DOHH2 (cell line): Measurements from ENCODE around the gene NCBP3.
A peak's percentile ranks its signal among the peaks of the same experiment; 100 is the strongest.

Experiments used
- H3F3A ChIP-seq: fragments of 200-600 bp; sonication (generic), shearing (Covaris generic); 2 replicates; pipeline ENCODE4 v1.6.0; 2016; ENCODE audit warnings: antibody characterized with exemption, mild to moderate bottlenecking; ENCODE audit not compliant: control insufficient read depth, insufficient read depth
- H3K27ac ChIP-seq: fragments of 200-600 bp; sonication (generic); 2 replicates; pipeline ENCODE4 v1.5.1; 2014; ENCODE audit warnings: low read depth, mild to moderate bottlenecking, low read length, moderate library complexity
- H3K27me3 ChIP-seq: fragments of 200-600 bp; sonication (generic); 2 replicates; pipeline ENCODE4 v1.6.1; 2014; ENCODE audit warnings: mild to moderate bottlenecking, low read length, mixed read lengths; ENCODE audit not compliant: control insufficient read depth
- H3K36me3 ChIP-seq: fragments of 200-600 bp; sonication (generic); 2 replicates; pipeline ENCODE4 v1.6.1; 2014; ENCODE audit warnings: mild to moderate bottlenecking, low read length, moderate library complexity, mixed read lengths; ENCODE audit not compliant: control insufficient read depth
- H3K4me1 ChIP-seq: fragments of 200-600 bp; sonication (generic); 2 replicates; pipeline ENCODE4 v1.6.1; 2014; ENCODE audit warnings: mild to moderate bottlenecking, low read length, mixed read lengths; ENCODE audit not compliant: control insufficient read depth
- H3K4me2 ChIP-seq: fragments of 200-600 bp; sonication (generic); 2 replicates; pipeline ENCODE4 v1.6.0; 2014; ENCODE audit warnings: mild to moderate bottlenecking, low read length, moderate library complexity
- H3K4me3 ChIP-seq: fragments of 200-600 bp; sonication (generic); 2 replicates; pipeline ENCODE4 v1.5.1; 2014; ENCODE audit warnings: mild to moderate bottlenecking, low read length, mixed read lengths
- H3K79me2 ChIP-seq: fragments of 200-600 bp; sonication (generic); 2 replicates; pipeline ENCODE4 v1.6.1; 2014; ENCODE audit warnings: mild to moderate bottlenecking, low read length, mixed read lengths; ENCODE audit not compliant: control insufficient read depth
- H3K9me2 ChIP-seq: fragments of 200-600 bp; sonication (generic); replicated peaks from 2 replicates; pipeline ENCODE4 v1.6.1; 2014; ENCODE audit warnings: mild to moderate bottlenecking, low read length, mixed read lengths; ENCODE audit not compliant: control insufficient read depth
- H3K9me3 ChIP-seq: fragments of 200-600 bp; sonication (generic); 2 replicates; pipeline ENCODE4 v1.6.1; 2014; ENCODE audit warnings: antibody characterized with exemption, low read length, mixed read lengths; ENCODE audit not compliant: control insufficient read depth, insufficient read depth
- H4K20me1 ChIP-seq: fragments of 200-600 bp; sonication (generic); 2 replicates; pipeline ENCODE4 v1.6.0; 2014; ENCODE audit warnings: low read depth, mild to moderate bottlenecking, antibody characterized with exemption, low read length, moderate library complexity; ENCODE audit not compliant: control insufficient read depth, insufficient read depth
- CTCF ChIP-seq: fragments of 200-600 bp; sonication (generic); IDR thresholded peaks from one replicate; pipeline ENCODE4 v1.5.1; 2014; ENCODE audit warnings: antibody characterized with exemption, mild to moderate bottlenecking, low read depth, low read length; ENCODE audit not compliant: poor library complexity, severe bottlenecking
- EZH2phosphoT487 ChIP-seq: fragments of 200-600 bp; sonication (generic); IDR thresholded peaks from 2 replicates; pipeline ENCODE4 v1.6.1; 2017; ENCODE audit warnings: borderline replicate concordance, mild to moderate bottlenecking, antibody characterized with exemption, low read length, moderate library complexity, mixed read lengths

Gene NCBP3

DNA sequence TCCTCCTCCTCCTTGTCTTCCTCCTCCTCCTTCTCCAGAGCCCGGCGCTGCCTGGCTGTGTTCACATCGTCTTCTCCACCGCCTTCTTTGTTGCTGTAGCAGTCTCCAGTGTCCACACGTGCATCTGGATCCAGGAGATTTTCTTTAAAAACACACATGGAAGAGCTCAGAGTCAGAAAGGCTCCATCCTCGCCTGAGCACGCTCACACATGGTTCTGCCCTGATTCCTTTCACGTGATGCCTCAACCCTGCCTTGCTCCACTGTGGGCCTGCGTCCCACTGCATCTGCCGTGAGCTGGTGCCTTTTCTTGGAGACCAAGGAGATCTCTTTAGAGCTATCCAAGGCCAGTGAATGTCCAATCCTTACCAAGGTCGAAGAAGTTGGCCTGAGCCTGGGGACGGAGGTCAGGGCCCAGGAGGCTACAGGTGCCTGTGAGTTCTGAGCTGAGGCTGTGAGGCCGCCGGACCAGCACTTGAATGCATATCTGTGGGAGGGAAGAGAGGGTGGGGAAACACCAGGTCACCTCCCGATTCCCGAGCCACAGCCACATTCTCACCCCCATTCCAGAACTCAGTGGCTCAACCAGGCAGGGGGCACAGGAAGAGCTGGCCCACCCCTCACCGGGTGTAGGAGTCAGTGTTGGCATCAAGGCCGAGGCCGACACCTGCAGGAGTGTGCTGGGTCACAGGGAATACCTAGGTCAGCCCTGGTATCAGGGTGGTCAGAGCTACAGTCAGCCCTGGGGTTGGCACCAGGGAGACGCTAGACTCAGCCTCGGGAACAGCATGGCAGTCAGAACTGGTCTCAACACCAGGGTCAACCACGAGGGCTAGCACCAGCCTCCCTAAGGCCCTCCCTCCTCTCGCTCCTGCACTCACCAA, 84.8 kb downstream of the NCBP3 start:
- no peaks in the 10 kb centered on the region for H3K27me3 ChIP-seq
- no peak for TF ChIP-seq CTCF
- H4K20me1 ChIP-seq, result no peaks in the 10 kb centered on the region
- peaks cover 27% of the 10 kb centered on the region for H3K4me1 ChIP-seq
- H3K27ac ChIP-seq, result no peak overlapping the region
- no peaks in the 10 kb centered on the region for H3K9me2 ChIP-seq
- H3F3A ChIP-seq, result no peaks in the 10 kb centered on the region
- no peak overlapping the region for H3K4me2 ChIP-seq
- H3K79me2 ChIP-seq, result no peaks in the 10 kb centered on the region
- no peaks in the 10 kb centered on the region for H3K36me3 ChIP-seq
- no peak overlapping the region for H3K4me3 ChIP-seq
- H3K9me3 ChIP-seq, result no peaks in the 10 kb centered on the region

GRCh38 chr17:3759597-3760216, 86.3 kb downstream of the NCBP3 start:
- Histone ChIP-seq H3K27me3 (no peaks in the 10 kb centered on the region), H3K4me3 (no peak overlapping the region), H3K4me2 (peak overlapping the region; percentile 17; the same call in 1 of the 2 replicates), H3K4me1 (peaks cover 17% of the 10 kb centered on the region), H3F3A (peaks cover 3% of the 10 kb centered on the region; the same call in 1 of the 2 replicates), H3K79me2 (no peaks in the 10 kb centered on the region), H3K9me2 (no peaks in the 10 kb centered on the region), H4K20me1 (no peaks in the 10 kb centered on the region), H3K27ac (no peak overlapping the region), H3K9me3 (no peaks in the 10 kb centered on the region), H3K36me3 (no peaks in the 10 kb centered on the region)
- TF ChIP-seq CTCF, result no peak
- TF ChIP-seq EZH2phosphoT487, result no peak

- TF ChIP-seq EZH2phosphoT487 (no peak), CTCF (no peak)
- H3K9me2 ChIP-seq, result no peaks in the 10 kb centered on the region
- peaks cover 3% of the 10 kb centered on the region; the same call in 1 of the 2 replicates for H3F3A ChIP-seq
- H4K20me1 ChIP-seq, result no peaks in the 10 kb centered on the region
- H3K27ac ChIP-seq, result no peak overlapping the region
- no peaks in the 10 kb centered on the region for H3K27me3 ChIP-seq
- H3K4me2 ChIP-seq, result peak overlapping the region; percentile 52
- peak overlapping the region; percentile 47 for H3K4me3 ChIP-seq
- no peaks in the 10 kb centered on the region for H3K9me3 ChIP-seq
- no peaks in the 10 kb centered on the region for H3K79me2 ChIP-seq
- H3K4me1 ChIP-seq, result peaks cover 26% of the 10 kb centered on the region
- H3K36me3 ChIP-seq, result no peaks in the 10 kb centered on the region
Measured at GRCh38 chr17:3755335-3756030, 90.6 kb downstream of the NCBP3 start.
